Activated T-cell treated with anti-CD3 and anti-CD28 coated beads for 1 hour (primary cell): ENCODE data around the gene GTF2F2.

Experiments
- DNase-seq: peaks from one replicate; pipeline ENCODE4 v3.0.0-alpha.2; 2020; ENCODE audit warnings: low read depth

The GTF2F2 gene

DNA sequence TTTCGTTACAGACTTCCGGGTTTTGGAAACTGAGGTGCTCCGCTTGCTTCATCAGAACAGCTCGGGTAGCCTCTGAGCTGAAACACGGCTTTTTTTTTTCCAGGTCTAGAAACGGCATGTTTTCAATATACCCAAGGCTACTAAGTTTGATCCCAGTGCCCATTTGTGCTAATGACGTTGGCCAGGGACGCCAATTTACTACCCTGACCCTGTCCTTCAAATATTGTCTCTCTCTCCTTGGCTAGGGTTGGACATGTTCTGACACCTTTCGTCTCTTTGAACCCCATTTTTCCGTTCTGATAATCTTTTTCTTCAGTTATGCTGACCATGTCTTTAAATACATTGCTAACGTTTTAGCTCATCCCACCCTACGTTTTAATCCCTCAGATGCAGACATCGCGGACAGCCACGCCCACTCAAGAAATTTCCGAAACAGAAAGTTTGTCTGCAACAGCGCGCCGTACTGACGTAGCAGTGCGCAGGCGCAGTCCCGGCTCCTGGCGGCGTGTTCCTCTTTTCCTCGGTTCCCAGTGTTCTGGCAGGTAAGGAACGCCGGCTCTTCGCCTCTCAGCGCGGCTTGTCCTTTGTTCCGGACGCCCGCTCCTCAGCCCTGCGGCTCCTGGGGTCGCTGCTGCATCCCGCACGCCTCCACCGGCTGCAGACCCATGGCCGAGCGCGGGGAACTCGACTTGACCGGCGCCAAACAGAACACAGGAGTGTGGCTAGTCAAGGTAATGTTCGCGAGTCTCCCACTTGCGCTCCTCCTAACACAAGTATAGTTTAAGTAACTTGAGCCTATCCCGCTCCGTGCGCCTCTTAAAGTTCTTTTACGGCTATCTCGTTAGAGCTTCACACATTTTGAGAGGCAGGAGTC, at the start of gene GTF2F2:
GTF2F2 (plus strand) TSS at position 520 of the 874 bp plus-strand sequence; CDS start at position 666, 146 bp downstream.
- peak; percentile 81 for DNase-seq

- no peak for DNase-seq
These were observed 46.5 kb upstream of the GTF2F2 start for GRCh38 chr13:45073809-45074208.

- DNase-seq: no peak
These were observed 45.6 kb upstream of the GTF2F2 start for GRCh38 chr13:45074721-45075120.

GRCh38 chr13:45078003-45078402, 42.3 kb upstream of the GTF2F2 start:
- no peak for DNase-seq

DNA sequence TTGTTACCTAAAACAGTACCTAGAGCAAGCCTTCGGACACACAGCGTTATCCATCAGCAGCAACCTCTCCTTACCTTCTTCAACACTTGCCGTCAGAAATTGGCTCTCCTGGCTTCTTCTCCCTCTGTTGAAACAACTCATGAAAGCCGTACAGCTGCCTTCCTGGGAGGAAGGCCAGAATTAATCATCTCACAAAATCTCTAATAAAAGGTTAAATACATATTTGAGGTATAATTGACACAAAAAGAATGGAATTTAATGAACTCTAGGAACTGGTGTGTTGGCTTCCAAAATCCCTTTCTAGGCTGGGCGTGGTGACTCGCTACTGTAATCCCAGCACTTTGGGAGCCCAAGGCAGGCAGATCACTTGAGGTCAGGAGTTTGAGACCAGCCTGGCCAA, 37.3 kb upstream of the GTF2F2 start:
- DNase-seq: no peak

- DNase-seq: no peak
These were observed 35.8 kb upstream of the GTF2F2 start for GRCh38 chr13:45084515-45084914.

- no peak for DNase-seq
These were observed 33.8 kb upstream of the GTF2F2 start for GRCh38 chr13:45086484-45086883.

DNA sequence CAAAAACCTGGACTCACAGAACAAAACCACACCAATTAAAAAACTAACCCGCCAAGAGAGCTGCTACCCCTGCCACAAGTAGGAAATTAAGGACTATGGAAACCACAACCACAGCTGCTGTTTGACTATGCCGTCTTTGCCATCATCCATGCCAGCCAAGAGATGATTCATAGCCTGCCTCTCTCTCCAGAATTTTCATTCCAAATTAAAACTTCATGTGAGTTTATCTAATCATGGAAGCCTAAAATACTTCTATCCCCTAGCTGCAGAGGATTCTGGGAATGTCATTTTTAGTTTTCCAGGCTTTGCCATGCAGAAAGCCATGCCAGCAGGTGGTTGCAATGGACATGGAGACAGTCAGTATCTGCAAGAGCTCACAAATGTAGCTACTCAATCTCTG, 27.6 kb upstream of the GTF2F2 start:
- no peak for DNase-seq

DNA sequence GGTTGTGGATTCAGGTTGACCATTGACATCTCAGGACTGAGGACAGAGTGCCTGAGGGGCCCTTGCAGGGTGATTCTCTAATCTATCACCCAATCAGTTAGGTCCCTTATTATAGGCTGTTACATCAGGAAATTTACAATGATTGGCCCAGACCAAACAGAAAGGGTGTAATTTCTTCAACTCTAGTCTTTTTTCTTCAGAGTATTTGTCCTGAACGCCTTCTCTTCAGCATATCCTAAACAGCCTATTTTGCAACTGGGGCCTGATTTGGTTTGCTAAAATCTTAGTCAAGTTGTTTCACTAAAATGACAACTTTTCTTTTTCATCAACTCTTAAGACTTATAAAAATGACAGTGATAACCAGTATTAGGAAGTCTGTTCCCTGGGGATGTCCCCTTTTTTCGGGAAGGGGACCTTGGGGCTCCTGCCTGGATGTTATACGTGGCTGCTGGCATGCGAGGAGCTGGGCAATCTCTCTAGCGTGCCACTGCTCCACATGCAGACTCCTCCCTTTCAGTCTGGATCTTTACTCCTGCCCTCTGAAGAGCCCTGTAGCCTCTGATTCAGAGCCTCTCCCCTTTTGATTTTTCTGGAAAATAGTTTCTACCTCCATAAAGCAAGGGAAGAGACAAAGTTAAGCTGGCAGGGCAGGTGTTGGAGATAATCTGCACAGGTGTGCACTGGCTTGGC, 19.6 kb upstream of the GTF2F2 start:
- DNase-seq: no peak

DNA sequence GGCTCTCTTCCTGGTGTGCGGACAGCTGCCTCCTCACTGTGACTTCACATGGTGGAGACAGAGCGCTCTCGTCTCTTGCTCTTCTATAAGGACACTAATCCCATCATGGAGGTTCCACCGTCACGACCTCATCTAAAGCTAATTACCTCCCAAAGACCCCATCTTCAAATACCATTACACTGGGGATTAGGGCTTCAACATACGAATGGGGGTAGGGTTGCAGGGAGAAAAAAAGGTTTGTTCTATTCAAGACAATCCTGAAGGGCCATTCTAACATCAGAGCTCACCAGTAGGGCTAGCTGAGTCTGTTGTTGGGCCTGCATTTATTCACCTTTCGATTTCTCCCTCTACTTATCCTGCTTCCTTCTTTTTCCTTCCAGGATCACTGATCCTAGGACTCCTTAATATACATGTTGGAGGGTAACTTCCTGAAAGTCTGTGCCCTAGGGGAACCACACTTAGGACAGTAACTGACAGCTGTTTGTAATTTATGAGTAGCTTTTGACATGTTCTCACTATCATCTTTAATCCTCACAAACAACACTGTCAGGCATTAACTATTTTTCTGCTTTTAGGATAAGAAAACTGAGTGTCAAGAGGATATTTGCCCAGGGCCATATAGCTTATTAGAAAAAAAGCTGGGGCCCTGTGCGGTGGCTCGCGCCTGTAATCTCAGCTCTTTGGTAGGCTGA, 18.8 kb upstream of the GTF2F2 start:
- no peak for DNase-seq

DNA sequence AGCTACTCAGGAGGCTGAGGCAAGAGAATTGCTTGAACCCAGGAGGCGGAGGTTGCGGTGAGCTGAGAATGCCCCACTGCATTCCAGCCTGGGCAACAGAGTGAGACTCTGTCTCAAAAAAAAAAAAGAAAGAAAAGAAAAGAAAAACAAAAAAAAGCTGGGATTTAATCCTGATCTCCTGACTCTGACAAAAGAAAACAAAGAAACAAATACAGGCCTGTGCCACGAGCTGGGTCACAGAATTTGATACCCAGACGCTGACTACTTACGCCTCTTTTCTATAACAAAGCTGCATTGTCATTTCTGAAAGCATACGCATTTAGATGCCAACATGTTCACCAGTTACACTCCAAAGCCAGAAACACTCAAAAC, 18.2 kb upstream of the GTF2F2 start:
- no peak for DNase-seq

DNA sequence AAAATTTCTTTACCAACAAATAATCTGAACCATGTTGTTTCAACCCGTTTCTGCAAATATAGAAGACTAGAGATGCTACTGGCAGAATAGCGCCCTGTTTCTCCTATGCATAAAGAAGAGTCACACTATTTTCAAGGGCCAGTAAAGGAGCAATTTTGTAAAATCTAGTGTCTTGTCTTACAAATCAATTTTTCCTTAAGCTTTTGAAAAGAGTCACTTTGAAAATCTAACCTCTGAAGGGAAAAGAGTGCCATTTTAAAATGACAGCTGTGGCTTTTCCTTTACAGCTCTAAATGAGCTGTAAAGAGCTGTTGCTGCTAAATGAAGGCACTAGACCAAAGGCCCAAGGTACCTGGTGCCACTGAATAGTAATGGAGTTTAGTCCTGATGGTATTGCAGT, 16.9 kb upstream of the GTF2F2 start:
- no peak for DNase-seq

DNA sequence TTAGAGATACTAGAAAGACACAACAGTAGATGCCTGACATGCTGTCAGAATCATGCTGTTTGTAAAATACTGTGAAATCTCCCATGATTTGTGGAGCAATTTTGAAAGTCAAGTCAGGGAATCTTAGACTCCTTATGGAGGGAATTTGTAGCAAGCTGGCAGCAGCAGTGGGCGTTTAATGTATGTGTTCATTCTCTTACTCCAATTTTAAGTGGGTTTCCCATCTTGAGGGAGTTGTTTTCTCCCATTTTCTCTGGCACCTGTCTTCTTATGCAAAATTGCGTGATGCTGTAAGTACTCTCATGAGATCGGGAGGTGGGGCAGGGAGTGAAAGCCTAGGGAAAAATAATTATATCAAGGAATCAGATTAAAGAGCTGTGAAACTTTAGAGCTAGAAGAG, 16.0 kb upstream of the GTF2F2 start:
- no peak for DNase-seq

DNA sequence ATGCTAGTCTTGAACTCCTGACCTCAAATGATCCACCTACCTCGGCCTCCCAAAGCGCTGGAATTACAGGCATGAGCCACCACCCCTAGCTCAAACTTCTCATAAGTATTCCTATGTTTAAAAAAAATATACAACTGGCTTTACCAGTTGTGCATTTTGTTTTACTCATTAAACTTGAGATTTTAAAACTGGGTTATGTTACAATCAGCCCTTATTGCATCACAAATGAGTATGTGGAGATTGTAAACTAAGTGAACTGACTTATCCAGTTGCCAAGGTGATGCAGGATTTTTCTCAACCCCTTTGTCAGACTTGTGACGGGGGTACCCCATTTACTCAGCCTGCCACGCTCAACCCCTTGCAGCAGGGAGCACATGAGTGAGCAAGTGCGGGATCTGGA, 14.4 kb upstream of the GTF2F2 start:
- DNase-seq: no peak

- no peak for DNase-seq
These were observed 12.8 kb upstream of the GTF2F2 start for GRCh38 chr13:45107539-45107938.

DNA sequence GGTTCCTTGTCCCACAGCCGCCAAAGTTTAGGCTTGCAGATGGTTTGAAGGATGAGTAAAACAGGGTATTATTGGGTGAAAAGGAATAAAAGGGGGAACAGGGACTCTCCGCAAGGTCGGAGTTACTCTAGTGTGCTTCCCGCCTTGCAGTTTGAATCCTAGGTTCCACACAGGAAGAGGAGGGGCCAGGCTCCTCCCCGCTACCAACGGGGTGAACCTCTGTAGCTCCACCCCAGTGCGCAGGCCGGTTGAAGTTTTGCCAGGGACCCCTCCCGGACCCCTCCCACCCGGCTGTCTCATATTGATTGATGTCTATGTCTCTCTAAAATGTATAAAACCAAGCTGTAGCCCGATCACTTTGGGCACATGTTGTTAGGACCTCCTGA, 11.6 kb upstream of the GTF2F2 start:
- DNase-seq: no peak

- DNase-seq: no peak
These were observed 11.1 kb upstream of the GTF2F2 start for GRCh38 chr13:45109102-45109720.

- DNase-seq: no peak
These were observed 6.8 kb upstream of the GTF2F2 start for GRCh38 chr13:45113233-45114224.

DNA sequence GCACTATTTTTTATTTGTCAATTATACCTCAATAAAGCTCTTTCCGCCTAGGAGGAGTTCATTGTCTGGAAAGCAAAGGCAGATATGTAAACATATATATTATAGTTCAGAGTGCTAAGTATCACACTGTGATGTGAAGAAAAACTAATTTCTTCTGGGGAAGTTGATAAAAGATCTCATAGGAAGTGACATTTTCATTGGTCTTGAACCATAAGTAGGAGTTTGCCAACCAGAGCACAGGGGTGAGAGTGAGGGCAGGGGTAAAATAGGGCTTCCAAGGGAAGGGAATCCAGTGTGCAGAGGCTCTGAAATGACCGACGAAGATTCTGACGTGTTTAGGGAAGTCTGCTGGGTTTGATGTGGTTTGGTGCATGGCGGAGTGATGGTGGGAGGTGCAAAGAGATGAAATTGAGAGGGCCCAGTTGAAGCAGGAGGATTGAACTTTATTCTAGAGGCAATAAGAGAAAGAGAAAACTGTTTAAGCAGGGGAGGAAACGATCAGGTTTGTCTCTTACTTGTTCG, 780 bp upstream of the GTF2F2 start:
- peak; percentile 36 for DNase-seq

DNA sequence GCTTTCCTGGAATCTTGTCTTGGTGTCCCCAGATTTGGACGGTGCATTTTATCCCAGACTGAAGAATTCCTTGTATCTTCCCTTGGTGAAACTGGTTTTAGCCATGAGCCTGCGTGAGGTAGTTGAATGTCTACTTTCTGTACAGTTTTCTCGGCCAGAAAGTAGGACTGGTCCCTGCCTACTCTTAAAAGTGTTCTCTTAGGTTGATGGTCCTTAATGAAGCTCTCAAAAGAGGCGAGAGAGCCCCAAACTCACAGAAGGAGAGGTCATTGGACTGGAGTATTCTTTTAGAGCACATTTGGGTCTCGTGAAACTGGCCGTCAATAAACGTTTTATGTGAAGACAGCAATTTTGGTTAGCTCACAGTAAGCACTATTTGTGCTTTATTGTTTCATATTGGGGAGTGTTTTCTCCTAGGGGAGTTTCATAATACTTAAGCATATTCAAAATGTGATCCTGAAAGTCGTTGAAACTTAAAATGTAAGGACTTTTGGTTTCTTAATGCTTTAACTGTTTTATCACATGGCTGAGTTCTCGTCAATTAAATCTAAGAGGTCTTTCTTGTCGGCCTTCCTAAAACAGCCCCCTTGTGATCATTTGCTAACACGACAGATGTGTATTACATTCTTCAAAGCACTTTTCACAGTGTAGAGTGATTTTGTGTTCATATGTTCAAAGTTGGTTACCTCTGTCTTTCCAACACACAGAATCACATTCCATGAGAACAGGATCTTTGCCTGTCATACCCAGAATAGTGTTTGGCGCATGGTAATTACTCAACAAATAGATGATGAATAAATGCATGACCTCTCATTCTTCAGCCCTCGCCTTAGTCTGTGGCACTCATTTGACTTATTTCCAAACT, 889 bp downstream of the GTF2F2 start:
- no peak for DNase-seq
